ENCODE results near the gene FAM170B. TPM values are rescaled to one million over a fixed set of nuclear protein-coding genes. Genes with fewer than 3 reads are reported as not detected.

Gene FAM170B
- polyA plus RNA-seq, 1 of the 3 experiments (the other 2 are of a cell fraction), result not detected

- ChIA-PET CTCF (interaction anchor here (0.6 to 1.8 kb wide), 5 partner anchors 83 to 421 kb away, joined by 3 to 4 read pairs (median 3); no protein-coding TSS in a partner anchor), POLR2A (no interaction called here)
- Histone ChIP-seq H3K27ac (ENCODE audit: low read depth in 2 of 2, low read length in 1 of 2) (peak overlapping the region in 1 of 2 experiments; percentile 80; a peak in 2 of 4 replicates), H3K4me2 (no peak overlapping the region), H3K79me2 (ENCODE audit: insufficient read depth) (no peaks in the 10 kb centered on the region), H3K4me1 (ENCODE audit: control insufficient read depth in 1 of 2, insufficient read depth in 2 of 2, low read depth in 1 of 2, low read length in 1 of 2) (peaks cover 0 to 38% of the 10 kb centered on the region in 2 experiments; a peak in 1 of 4 replicates), H3K36me3 (replicated peaks in 1 of 2; ENCODE audit: control insufficient read depth in 1 of 2, insufficient read depth in 2 of 2, low read length in 1 of 2) (no peaks in the 10 kb centered on the region), H3F3A (replicated peaks; ENCODE audit: insufficient read depth) (no peaks in the 10 kb centered on the region), H3K9me3 (no peaks in the 10 kb centered on the region), H3K9me2 (no peaks in the 10 kb centered on the region), H3K9ac (no peak overlapping the region), H3K4me3 (ENCODE audit: low read depth in 2 of 2, low read length in 1 of 2) (no peak overlapping the region), H4K20me1 (ENCODE audit: insufficient read depth) (no peaks in the 10 kb centered on the region), H3K27me3 (ENCODE audit: insufficient read depth) (no peaks in the 10 kb centered on the region), H2AFZ (ENCODE audit: low read depth) (no peak overlapping the region)
- peak; percentile 61 for DNase-seq
- 24% methylated on average over 7 of the region's 9 CpGs for WGBS (ENCODE audit: low lambda C conversion rate)
- TF ChIP-seq, protein P1, sequence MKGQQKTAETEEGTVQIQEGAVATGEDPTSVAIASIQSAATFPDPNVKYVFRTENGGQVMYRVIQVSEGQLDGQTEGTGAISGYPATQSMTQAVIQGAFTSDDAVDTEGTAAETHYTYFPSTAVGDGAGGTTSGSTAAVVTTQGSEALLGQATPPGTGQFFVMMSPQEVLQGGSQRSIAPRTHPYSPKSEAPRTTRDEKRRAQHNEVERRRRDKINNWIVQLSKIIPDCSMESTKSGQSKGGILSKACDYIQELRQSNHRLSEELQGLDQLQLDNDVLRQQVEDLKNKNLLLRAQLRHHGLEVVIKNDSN (IDR thresholded peaks at IDR 0.05; ENCODE audit: borderline replicate concordance, low read depth), result no peak
- TF ChIP-seq GATA2 (CRISPR knock-in tag; IDR thresholded peaks at IDR 0.05) (no peak), EP300 (IDR thresholded peaks at IDR 0.05; ENCODE audit: borderline replicate concordance in 1 of 2, low read depth in 1 of 2, low read length in 1 of 2) (no peak), RAD21 (IDR thresholded peaks at IDR 0.05; ENCODE audit: low read length) (peak; percentile 9; the same call in 1 of the 2 replicates), SIN3A (IDR thresholded peaks at IDR 0.05; ENCODE audit: borderline replicate concordance, low read depth, low read length) (no peak)
These were observed 52.1 kb downstream of the FAM170B start for GRCh38 chr10:49081547-49082275.

Other genes with a start within 250 kb of the FAM170B start
- not detected in 2 replicates for gene LRRC18, start 194.2 kb downstream of the FAM170B start, polyA plus RNA-seq (2012; rRNA removed)
- gene VSTM4, start 18.5 kb downstream of the FAM170B start, polyA plus RNA-seq (2012; rRNA removed), result 0.39 TPM in 2 replicates
- gene TMEM273, start 54.4 kb upstream of the FAM170B start, polyA plus RNA-seq (2012; rRNA removed), result not detected in 2 replicates
- not detected in 2 replicates for gene C10orf71, start 165.1 kb upstream of the FAM170B start, polyA plus RNA-seq (2012; rRNA removed)

Measured in SK-N-SH (cell line).